ENCODE data around the gene PTPRA. TPM values are rescaled to one million over a fixed set of nuclear protein-coding genes. Genes with fewer than 3 reads are reported as not detected.
"Not testable (repeated sequence)": the region's sequence is repeated elsewhere in the genome, so short reads cannot be mapped to it uniquely, and the experiment has no call there.

The PTPRA gene
- total RNA-seq, 1 donor from 2014 or later = 65.2 TPM

DNA sequence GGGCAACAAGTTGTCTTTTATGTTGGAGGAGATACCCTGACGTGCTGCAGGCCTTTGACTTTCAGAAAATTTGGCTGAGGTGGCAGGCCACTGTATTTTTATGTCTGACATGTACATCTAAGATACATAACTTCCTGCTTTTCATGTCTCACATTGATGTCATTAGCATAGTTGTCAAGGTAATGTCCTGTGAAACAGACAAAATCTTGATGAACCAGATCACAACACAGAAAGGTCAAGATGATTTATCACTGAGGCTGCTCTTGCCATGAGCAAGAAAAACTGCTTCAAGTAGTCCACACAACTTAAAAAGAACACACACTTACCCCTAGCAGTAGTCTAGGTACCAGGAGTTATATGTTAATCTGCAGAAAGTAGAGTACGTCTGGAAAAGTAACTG is 120.0 kb downstream of the PTPRA start:
- no peak for DNase-seq (ENCODE audit: low spot score)

DNA sequence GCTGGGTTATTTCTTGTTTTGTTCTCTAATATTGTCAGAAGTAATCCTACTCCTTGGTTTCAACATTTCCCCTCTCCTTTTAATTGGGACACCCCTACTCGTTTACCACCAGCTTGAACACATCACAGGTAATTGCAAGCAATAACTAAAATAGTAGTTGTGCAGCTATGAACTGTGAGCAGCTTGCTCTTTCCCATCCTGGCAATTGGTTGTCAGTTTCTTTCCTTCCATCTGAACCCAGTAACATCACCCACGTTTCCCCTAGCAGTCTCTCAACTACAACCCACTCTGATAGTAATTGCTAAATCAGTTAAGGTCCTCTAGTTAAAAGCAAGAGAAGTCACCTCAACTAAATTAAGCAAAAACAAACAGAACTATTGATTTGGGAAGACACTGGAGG is 122.5 kb downstream of the PTPRA start:
- DNase-seq (ENCODE audit: low spot score) = no peak

DNA sequence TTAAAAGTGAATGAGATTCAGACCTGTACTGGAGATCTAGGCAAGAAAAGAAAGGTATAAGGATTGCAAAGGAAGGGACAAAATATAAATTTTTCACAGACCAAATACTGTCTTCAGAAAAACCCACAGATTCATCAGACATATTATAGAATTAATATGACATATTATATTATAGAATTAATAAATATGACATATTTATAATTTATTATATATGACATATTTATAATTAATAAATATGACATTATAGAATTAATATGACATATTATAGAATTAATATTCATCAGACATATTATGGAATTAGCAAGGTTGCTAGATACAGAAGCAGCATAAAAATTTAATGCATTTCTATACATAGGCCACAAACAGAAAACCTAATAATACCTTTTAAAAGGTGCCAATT is 125.4 kb downstream of the PTPRA start:
- no peak for DNase-seq (ENCODE audit: low spot score)

DNA sequence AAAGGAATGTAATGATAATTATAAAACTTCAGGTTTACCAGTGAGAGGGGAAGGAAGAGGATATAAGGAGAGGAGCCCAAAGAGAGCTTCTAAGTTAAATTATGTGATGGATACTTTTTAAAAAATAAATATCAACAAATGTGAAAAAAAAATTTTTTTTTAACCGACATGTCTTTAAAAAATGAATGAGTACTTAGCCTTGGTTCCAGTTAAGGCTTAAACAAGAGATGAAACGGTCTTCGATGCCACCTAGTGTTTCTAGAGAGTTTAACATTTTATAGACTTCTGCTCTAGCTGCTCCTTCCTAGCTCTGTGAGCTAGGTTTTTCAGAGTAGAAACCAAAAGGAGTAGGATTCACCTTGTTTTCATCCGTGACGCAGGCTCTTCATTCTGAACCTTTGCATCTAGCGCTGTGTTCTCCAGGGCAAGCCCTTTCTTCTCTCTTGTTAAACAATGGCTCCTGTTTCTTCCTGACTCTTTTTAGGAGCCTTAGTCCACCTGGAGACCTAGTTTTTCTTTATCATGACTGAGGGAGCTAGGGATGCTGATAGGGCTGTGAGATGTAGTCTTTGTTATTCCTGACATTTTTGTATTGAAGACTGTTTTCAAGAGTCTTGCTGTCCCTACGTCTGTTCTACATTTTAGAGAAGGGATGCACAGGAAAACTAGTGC is 127.7 kb downstream of the PTPRA start:
- DNase-seq (ENCODE audit: low spot score) = no peak

DNA sequence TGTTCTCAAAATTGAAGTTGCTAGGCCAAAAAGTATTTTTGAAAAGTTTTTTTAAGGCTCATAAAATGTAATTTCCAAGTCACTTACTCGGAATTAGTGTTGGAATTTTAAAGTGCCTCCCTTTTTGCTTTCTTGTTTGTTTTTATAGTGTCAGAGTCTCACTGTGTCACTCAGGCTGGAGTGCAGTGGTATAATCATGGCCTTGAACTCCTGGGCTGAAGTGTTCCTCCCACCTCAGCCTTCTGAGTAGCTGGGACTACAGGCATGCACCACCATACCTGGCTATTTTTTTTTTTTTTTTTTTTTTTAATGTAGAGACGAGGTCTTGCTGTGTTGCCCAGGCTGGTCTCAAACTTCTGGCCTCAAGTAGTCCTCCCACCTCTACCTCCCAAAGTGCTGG is 130.1 kb downstream of the PTPRA start:
- DNase-seq (ENCODE audit: low spot score) = no peak

DNA sequence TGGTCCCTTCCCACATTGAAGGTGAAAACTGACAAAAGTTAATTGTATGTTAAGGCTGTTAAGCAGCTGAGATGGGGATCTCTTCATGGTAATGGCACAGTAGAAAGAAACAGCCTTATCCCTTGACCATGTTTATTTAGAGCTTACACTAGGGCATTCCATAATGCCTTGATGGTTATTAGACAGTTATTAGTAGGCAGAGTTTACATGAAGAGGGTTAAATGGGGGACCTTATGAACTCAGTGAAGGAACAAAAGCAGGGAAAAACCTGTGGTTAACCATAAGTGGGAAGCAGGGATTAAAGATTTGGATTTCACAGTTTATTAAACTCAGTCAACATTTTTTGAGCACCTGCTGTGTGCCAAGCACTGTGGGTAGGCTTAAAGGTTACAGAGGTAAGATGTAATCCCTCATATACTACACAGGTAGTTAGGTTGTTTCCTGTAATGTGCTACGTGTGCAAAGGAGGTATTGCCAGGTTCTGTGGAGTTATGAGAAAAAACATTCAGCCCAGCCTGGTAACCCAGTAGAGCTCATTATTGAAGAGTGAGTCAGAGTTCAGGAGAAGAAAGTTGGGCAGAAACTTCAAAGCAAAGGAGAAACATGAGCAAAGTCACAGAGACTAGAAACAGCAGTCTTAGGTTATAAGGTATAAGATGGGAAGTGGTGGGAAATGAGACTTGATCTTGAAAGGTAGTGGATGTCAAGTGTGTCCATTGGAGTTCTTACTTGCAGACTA is 137.9 kb downstream of the PTPRA start:
- DNase-seq (ENCODE audit: low spot score) = no peak

DNA sequence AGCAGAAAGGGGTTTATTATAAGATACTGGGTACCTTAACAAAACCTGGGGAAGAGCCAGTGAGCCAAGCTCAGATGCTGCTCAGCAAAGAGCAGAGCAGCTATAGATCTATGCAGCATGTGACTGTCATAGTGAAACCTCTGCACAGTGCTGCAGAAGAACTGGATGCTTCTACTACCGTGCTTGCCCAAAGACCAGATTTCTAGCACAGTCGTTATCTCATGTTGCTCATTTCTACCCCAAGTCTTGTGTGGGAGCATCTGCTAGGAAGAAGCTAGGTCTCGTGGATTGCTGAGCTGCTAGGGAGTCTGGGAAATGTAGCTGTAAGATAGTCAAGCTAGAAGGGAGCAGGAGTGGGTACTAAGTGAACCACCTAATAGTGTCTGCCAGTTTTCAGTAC is 138.5 kb downstream of the PTPRA start:
- DNase-seq (ENCODE audit: low spot score) = no peak

DNA sequence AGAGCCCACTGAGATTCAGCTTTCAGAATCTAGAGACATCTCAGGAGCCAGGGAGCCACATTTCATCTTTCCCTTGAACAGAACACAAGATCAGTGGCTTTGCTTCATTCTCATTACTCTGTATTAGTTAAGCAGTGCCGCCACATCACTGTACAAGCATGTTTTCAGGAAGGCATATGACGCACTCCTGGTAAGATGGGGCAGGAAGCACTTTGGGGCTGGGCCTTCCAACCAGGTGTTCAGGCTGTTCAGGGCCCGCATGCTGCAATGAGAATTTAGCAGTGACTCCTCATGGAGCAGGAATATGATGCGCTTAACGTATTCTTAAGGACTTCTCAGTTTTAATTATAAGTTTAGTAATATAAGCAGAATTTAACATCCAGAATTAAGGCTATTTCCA is 140.5 kb downstream of the PTPRA start:
- DNase-seq (ENCODE audit: low spot score) = no peak

DNA sequence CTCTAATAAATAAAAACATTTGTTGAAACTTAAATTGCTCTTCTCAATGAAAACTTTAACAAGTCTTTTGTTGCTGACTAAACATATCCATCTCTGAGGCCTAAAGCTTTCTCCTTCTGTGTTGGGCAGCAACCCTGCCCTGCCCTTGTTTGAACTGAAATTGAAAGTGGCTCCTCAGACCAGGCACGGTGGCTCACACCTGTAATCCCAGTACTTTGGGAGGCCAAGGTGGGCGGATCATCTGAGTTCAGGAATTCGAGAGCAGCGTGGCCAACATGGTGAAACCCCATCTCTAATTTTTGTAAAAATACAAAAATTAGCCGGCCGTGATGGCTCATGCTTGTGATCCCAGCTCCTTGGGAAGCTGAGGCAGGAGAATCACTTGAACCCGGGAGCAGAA is 140.9 kb downstream of the PTPRA start:
- no peak for DNase-seq (ENCODE audit: low spot score)

DNA sequence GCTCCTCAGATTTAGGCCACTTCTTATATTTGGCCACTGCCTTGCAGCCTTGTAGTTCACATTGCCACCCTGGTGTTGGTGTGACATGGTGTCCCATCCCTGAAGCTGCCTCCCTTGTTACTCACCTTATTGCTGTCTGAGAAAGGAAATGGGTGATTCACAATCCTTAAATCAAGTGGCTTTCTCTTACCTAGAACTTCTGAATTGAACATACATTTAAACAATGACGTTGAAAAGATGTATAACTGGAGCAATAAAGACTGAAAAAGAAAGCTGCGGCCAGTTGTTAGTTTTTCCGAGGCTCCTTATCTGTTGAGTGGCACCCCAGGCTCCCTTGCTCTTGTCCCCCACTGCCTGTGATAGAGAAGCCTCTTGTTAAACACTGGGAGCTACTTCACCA is 141.4 kb downstream of the PTPRA start:
- no peak for DNase-seq (ENCODE audit: low spot score)

DNA sequence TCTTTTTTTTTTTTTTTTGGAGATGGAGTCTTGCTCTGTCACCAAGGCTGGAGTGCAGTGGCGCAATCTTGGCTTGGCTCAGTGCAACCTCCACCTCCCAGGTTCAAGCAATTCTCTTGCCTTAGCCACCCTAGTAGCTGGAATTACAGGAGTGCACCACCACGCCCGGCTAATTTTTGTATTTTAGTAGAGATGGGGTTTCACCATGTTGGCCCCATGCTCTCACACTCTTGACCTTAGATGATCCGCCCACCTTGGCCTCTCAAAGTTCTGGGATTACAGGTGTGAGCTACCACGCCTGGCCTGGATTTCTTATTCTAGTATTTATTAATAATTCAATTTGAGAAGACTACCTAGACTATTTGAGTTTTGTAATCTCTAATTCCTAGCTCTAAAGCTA is 142.0 kb downstream of the PTPRA start:
- not testable (repeated sequence) for DNase-seq (ENCODE audit: low spot score)

DNA sequence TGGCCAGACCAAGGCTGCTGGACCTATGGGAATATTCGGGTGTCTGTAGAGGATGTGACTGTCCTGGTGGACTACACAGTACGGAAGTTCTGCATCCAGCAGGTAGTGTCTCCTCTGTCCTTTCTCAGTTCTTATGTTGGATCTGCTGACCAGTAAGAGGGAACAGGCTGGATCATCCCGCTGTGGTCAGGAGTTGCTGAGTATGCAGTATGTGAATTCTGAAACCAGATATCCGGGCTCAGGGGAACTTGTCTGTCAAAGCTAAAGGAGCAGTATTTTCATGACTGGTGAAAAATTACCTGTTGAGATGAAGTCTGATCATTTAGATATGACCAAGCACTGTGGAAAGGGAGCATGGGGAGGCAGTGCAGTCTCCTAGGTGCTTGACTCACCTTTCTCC is 148.0 kb downstream of the PTPRA start:
- DNase-seq (ENCODE audit: low spot score) = no peak

DNA sequence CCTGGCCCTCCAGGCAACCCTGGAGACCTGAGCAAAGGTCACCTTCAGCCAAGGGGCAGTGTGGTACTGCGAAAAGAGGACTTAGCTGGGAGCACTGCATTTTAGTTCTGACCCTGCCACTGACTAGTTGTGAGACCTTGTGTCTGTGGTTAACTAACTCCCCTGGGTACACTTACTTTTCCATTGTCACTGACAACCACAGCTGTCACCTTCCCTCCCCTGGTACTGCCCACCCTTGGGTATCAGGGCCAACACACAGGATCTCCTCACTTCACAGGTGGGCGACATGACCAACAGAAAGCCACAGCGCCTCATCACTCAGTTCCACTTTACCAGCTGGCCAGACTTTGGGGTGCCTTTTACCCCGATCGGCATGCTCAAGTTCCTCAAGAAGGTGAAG is 148.5 kb downstream of the PTPRA start:
- DNase-seq (ENCODE audit: low spot score) = no peak

DNA sequence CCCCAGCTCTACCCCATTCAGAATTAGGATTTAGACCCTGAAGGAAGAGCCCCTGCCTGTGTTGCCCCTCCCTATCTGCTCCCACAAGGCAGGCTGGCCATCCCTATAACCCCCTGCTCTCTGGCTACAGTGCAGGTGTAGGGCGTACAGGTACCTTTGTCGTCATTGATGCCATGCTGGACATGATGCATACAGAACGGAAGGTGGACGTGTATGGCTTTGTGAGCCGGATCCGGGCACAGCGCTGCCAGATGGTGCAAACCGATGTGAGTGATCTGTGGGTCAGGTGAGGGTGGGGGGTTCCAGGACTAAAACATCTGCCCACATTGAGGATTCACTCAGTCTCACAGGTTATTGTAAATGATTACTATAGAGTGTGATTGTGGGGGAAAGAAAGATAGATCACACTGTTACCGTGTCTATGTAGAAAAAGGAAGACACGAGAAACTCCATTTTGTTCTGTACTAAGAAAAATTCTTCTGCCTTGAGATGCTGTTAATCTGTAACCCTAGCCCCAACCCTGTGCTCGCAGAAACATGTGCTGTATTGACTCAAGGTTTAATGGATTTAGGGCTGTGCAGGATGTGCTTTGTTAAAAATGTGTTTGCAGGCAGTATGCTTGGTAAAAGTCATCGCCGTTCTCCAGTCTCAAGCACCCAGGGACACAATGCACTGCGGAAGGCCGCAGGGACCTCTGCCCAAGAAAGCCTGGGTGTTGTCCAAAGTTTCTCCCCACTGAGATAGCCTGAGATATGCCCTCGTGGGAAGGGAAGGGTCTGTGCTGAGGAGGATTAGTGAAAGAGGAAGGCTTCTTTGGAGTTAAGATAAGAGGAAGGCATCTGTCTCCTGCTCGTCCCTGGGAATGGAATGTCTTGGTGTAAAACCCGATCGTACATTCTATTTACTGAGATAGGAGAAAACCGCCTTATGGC is 149.5 kb downstream of the PTPRA start:
- not testable (repeated sequence) for DNase-seq (ENCODE audit: low spot score)

DNA sequence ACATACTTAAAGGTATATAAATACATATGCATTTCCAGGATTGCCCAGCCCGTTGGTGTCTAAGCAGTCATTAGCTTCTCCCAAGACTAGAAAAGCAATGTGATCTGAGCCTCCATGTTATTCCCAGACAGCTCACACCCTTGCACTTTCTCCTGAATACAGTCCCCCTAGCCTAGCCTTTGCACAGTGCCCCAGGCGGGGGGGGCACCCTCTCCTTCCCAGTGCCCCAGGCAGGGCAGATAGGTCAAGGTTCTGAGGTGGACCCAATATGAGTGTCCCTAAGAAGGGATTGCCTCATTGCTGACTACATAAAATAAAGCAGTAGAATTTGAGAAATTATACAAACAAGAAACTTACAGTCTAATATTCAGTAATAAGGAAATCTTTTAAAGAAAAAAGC is 154.7 kb downstream of the PTPRA start:
- DNase-seq (ENCODE audit: low spot score) = no peak

DNA sequence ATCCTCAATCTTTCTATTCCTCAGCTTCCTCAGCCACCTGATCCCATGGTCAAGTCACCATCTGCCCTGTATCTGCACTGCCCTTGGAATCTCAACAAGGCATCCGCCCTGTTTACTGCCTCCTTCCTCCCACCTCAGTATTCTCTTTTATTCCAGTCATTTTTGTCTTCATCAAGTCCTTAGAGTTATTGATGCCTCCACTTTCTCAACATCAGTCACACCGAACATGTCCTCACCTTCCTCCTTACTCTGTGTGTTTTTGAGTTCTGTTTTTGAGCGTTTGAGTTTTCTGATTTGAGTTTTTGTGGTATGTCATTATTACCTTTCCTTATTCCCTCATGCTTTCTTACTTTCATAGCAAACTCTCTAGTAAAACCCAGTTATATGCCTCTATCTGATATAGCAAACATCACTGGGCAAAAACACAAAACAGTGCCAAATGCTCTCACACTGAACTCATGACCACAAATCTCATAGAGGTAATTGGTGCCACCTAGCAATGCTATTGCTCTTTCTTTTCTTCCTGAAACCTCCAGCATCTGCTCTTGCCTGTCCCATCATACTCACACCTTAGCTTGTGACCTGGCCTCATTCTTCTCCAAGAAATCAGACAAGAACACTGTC is 158.4 kb downstream of the PTPRA start:
- no peak for DNase-seq (ENCODE audit: low spot score)

DNA sequence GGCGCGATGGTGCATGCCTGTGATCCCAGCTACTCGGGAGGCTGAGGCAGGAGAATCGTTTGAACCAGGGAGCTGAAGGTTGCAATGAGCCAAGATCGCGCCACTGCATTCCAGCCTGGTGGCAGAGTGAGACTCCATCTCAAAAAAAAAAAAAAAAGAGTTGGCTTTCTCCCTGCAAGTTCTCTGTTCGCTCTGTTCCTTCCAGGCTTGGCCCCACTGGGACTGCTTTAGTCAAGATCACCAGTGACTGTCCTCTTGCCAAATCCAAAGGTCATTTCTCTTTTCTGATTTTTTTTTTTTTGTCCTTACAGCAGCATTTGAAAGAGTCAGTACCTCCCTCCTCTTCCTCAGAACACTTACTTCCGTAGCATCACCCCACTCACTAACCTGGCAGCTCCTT is 159.3 kb downstream of the PTPRA start:
- DNase-seq (ENCODE audit: low spot score) = no peak

DNA sequence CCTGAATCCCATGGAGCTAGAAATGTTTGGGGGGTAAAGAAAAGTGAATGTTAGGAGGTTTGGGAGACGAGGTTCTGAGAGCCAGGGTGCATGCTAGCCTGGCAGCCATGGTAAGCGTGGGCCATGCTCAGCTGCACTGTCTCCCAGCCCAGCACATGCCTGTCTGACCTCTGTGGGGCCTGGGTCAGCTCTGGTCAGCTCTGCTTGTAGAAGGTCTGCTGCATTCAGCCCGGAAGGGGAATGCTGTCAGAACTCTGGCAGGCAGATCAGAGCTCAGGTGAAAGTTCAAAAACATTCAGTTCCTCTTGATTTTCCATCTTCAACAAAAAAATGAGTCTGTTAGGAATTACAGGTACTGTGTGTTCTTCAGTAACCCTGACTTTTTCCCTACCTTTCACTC is 164.4 kb downstream of the PTPRA start:
- no peak for DNase-seq (ENCODE audit: low spot score)

DNA sequence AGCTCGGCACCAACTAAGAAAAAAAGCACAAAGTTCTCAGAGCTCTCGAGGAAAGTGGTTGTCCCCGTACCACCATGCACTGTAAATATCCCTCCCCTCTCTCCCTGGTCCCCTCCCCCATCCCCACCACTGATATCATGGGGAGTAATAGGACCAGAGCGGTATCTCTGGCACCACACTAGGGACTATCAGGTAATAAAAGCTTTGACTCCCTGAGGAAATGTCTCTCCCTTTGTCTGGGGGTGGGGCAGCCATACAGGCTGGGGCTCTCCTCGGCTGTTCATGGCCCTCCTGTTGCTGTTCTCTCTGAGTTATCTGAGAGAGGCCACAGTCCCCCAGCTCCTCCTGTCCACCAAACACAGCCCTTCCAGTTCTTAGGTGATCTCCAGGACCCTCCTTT is 165.2 kb downstream of the PTPRA start:
- no peak for DNase-seq (ENCODE audit: low spot score)

DNA sequence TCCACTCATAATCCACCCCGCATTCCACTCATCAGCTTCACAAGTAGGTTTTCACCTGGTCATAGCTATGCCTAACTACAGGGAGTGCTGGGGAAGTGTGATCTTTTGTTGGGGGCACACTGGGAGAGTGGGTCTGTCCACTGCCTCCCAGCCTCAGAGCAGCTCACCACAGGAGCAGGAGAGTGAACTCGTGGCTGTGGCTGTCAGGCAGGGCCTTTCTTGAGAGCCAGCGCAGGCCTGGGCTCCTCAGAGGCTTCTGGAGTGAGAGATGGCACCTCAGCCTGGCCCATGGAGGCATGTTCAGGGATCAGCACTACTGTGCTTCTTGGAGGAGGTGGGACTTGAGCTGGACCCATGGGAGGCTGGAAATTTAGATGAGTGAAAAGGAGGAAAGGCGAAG is 166.1 kb downstream of the PTPRA start:
- no peak for DNase-seq (ENCODE audit: low spot score)

DNA sequence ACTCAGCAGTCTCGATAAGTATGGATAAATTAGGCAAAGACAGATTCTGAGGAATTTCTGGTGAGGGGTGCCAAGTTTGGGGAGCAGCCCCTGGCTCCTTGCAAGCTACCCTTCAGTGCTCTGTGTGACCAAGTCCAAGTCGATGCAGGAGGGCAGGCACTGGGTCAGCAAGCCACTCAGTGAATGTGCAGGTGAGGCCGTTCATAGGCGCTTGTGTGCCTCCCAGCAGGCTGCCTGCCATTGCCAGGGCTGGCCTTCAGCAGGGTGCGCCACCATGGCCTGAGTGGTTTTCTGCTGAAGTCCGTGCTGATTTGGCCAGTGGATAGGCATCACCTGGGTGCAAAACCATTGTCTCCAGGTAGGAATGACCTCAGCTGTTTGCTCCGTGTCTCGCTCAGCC is 166.8 kb downstream of the PTPRA start:
- DNase-seq (ENCODE audit: low spot score) = no peak
